Measurements from ENCODE around the gene CEBPA.

GRCh38 chr19:33280351-33280921 lies 21.9 kb downstream of the CEBPA start:
- TF ChIP-seq CTCF (conservative IDR thresholded peaks at IDR 0.05): no peak
- TF ChIP-seq ZFX (IDR thresholded peaks at IDR 0.05): no peak

All from C4-2B (cell line).